ENCODE data around the gene PCDH15.

The PCDH15 gene

DNA sequence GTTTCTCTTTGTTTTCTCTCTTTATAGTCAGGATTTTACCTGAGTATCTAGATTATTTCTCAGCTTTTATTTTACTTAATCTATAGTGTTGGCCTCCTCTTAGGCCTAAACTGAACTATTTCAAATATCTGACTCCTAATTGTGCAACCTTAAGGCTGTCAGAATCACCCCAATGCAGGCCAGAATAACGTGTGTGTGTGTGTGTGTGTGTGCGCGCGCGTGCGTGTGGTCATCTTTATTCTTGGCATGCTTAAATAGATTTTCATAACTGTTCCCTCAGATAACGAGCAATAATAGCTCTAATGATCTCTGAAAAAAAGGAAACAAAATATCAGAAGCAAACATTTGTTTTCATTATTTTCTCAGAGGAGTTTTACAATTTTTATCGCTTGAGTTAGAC is 92.4 kb downstream of the PCDH15 start:
- DNase-seq (ENCODE audit: low read depth in 2 of 2, low spot score in 1 of 2) = no peak

DNA sequence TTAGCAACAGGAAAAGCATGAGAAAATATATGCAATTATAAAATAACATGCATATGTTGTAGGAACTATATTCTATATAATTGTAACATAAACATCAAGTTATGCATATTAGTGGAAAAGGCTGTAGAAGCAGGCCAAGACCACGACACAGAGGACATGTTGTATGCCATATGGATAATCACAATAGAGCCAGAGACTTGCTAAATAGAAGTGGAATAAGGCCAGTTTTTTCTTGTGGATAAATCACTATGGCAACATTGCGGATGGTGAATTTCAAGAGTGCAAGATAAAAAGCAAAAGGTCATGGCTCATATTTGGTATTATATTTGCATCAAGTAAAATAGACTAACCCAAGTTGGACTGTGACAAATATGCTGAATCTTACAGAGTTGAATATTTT is 93.0 kb downstream of the PCDH15 start:
- DNase-seq (ENCODE audit: low read depth in 2 of 2, low spot score in 1 of 2) = no peak

DNA sequence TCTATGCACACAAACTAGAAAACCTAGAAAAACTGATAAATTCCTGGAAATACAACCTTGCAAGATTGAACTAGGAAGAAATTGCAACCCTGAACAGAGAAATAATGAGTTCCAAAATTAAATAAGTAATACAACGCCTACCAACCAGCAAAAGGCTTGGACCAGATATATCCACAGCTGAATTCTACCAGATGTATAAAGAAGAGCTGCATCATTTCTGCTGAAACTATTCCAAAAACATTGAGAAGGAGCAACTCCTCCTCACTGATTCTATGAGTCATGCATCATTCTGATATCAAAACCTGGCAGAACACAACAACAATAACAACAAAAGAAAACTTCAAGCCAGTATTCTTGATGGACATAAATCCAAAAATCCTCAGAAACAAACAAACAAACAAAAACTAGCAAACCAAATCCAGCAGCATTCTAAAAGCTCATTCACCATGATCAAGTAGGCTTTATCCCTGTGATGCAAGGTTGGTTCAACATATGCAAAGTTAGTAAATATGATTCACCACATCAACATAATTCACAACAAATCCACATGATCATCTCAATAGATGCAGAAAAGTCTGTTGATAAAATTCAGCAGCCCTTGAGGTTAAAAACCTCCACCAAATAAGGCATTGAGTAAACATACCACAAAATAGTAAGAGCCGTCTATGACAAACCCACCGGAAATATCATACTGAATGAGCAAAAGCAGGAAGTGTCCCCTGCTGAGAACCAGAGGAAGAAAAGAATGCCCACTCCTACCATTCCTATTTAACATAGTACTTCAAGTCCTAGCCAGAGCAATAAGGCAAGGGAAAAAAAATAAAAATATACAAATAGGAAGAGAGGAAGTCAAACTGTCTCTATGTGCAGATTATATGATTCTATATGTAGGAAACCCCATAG is 98.2 kb downstream of the PCDH15 start:
- no peak for DNase-seq (ENCODE audit: low read depth in 2 of 2, low spot score in 1 of 2)

- no peak for DNase-seq (ENCODE audit: low read depth in 2 of 2, low spot score in 1 of 2)
Measured at GRCh38 chr10:54691331-54691730, 109.7 kb downstream of the PCDH15 start.

DNA sequence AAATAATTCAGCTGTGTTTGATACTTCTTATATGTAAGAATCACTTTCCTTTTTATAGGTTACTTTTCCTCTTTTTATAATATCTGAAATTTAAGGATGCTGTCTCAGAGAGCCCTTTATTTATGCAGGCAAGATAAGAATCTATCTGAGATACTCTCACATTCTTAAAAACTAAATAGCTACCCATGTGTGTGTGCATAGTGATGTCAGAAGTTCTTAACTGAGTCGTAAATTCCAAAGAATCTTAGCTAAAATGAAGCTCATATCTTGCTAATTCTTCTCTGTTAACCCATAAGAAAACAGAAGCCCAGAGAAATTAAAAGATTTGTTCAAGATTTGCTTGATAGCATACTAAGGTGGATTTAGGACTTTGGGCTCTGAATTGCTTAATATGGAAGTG is 118.5 kb downstream of the PCDH15 start:
- no peak for DNase-seq (ENCODE audit: low read depth in 2 of 2, low spot score in 1 of 2)

DNA sequence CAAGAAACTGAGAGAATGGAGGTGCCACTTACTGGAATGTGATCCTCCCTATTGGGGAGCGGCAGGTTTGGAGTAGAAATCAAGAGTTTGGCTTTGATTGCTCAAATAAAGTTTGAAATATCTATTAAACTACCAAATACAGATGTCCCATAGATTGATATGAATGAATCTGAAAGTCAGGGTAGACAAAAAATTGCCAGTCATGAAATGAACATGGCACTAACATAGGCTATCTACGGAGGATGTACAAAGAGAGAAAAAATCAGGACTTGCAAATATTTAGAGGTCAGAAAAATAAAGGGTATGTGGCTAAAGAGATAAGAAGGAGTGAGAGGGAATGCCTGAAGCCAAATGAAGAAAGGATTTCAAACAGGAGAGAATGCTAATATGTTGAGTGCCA is 119.9 kb downstream of the PCDH15 start:
- DNase-seq (ENCODE audit: low read depth in 2 of 2, low spot score in 1 of 2) = no peak

- DNase-seq (ENCODE audit: low read depth in 2 of 2, low spot score in 1 of 2) = no peak
Measured at GRCh38 chr10:54667136-54667535, 133.9 kb downstream of the PCDH15 start.

GRCh38 chr10:54666192-54666591 is 134.8 kb downstream of the PCDH15 start:
- DNase-seq (ENCODE audit: low read depth in 2 of 2, low spot score in 1 of 2) = no peak

DNA sequence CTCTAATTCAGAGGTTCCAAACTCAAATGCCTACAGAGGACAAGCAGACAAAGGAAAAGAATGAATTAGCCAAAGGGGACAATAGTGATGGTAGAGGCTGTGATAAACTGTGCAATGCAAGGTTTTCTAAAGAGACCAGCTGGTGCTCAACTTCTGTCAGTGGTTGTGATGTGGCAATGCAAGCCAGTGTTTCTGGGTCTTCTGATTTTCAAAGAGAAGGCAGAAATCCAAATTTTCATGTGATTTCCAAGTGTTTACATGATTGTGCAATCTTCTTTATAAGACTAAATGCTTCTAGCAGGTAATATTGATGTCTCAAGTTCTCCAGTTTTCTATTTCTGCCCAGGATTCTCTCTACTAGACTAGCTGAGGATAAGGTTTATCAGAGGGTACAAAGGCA is 135.9 kb downstream of the PCDH15 start:
- no peak for DNase-seq (ENCODE audit: low read depth in 2 of 2, low spot score in 1 of 2)

GRCh38 chr10:54660397-54660796 is 140.6 kb downstream of the PCDH15 start:
- no peak for DNase-seq (ENCODE audit: low read depth in 2 of 2, low spot score in 1 of 2)

- no peak for DNase-seq (ENCODE audit: low read depth in 2 of 2, low spot score in 1 of 2)
Measured at GRCh38 chr10:54656643-54657042, 144.4 kb downstream of the PCDH15 start.

- DNase-seq (ENCODE audit: low read depth in 2 of 2, low spot score in 1 of 2) = no peak
Measured at GRCh38 chr10:54653518-54653917, 147.5 kb downstream of the PCDH15 start.

DNA sequence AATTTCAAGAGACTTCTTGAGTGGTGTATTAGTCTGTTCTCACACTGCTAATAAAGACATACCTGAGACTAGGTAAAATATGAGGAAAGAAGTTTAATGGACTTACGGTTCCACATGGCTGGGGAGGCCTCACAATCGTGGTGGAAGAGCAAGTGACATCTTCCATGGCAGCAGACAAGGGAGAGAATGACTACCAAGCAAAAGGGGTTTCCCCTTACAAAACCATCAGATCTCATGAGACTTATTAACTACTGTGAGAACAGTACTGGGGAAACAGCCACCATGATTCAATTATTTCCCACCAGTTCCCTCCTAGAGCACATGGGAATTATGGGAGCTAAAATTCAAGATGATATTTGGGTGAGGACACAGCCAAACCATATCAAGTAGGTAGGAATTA is 150.5 kb downstream of the PCDH15 start:
- DNase-seq (ENCODE audit: low read depth in 2 of 2, low spot score in 1 of 2) = no peak

DNA sequence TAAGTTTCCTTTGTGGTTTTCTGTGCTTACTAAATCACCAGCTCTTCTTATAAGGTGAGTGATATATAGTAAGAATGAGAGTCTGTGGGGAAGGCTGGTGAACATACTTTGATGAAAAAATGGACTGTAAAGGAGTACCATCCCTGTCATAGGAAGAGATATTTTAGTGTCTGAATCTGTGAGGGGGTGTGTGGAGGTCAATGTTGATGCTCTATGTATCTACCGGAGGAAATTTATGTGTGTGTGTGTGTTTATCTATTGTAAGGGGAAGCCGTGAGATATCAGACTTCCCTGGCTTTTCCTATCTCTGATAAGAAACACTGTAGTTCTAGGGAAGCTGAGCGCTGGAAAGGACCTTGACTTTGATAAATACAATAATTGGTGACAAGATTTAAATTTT is 179.0 kb downstream of the PCDH15 start:
- no peak for DNase-seq (ENCODE audit: low read depth in 2 of 2, low spot score in 1 of 2)

- DNase-seq (ENCODE audit: low read depth in 2 of 2, low spot score in 1 of 2) = no peak
Measured at GRCh38 chr10:54620352-54620751, 180.7 kb downstream of the PCDH15 start.

GRCh38 chr10:54614072-54614471 is 187.0 kb downstream of the PCDH15 start:
- DNase-seq (ENCODE audit: low read depth in 2 of 2, low spot score in 1 of 2) = no peak

DNA sequence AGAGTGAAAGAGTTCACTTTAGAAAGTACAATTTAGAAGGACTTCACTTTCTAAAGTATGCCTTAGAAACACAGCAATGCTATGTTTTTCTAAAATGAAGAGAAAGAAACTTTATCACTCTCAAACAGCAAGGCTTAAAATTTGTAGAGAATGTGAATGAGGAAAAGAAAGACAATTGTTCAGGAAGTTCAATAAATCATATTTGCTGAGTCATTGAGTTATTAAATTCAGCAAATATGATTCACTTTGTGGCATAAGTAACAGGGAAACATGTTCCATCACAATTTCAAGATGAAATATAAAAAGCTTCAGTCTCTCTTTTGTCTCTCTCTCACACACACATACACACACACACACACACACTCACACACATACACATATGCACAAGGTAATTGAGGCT is 187.9 kb downstream of the PCDH15 start:
- DNase-seq (ENCODE audit: low read depth in 2 of 2, low spot score in 1 of 2) = no peak

GRCh38 chr10:54609423-54609822 is 191.6 kb downstream of the PCDH15 start:
- DNase-seq (ENCODE audit: low read depth in 2 of 2, low spot score in 1 of 2) = no peak

GRCh38 chr10:54607983-54608382 is 193.0 kb downstream of the PCDH15 start:
- no peak for DNase-seq (ENCODE audit: low read depth in 2 of 2, low spot score in 1 of 2)

GRCh38 chr10:54594289-54594688 is 206.7 kb downstream of the PCDH15 start:
- DNase-seq (ENCODE audit: low read depth in 2 of 2, low spot score in 1 of 2) = no peak

- DNase-seq (ENCODE audit: low read depth in 2 of 2, low spot score in 1 of 2) = no peak
Measured at GRCh38 chr10:54587971-54588370, 213.1 kb downstream of the PCDH15 start.

DNA sequence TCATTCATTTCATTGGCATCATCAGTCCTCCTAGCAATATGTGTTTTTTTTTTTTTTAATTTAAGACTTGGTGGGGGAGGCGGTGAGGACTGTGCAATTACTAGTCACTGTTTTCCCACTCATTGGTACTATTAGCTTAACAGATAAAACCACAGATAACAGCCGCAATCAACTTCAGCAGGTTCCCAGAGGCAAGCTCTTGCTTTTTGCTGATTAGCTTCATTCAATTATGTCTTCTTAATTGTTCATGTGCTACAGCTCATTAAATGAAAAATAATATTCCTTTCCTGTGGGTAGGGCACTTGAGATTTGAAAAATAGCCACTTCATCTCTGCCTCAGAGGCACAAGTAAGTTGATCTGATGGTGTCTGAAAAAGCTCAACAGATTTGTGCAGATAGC is 215.5 kb downstream of the PCDH15 start:
- DNase-seq (ENCODE audit: low read depth in 2 of 2, low spot score in 1 of 2) = no peak

GRCh38 chr10:54577682-54578081 is 223.3 kb downstream of the PCDH15 start:
- DNase-seq (ENCODE audit: low read depth in 2 of 2, low spot score in 1 of 2) = no peak

All from stimulated activated CD8-positive, alpha-beta memory T cell treated with anti-CD3 and anti-CD28 coated beads, Interleukin-4, amount 100 ng/mL, for 1 hour (primary cell).